H1 (cell line): Measurements from ENCODE around the gene ARSB. TPM values are rescaled to one million over a fixed set of nuclear protein-coding genes. Genes with fewer than 3 reads are reported as not detected.

Experiments
- CTCF ChIA-PET: fragments of 300-600 bp; sonication (Branson Sonifier 250); formaldehyde crosslinking; loops from one replicate; lab custom pipeline; 2021; ENCODE audit not compliant: partially characterized antibody; lab: Charles Lee
- POLR2A ChIA-PET: fragments of 300-600 bp; sonication (Branson Sonifier 250); formaldehyde crosslinking; loops from one replicate; lab custom pipeline; 2021; ENCODE audit warnings: inconsistent platforms; ENCODE audit not compliant: partially characterized antibody; lab: Charles Lee
- DNase-seq, 2 experiments: peaks; one replicate each; pipeline versions ENCODE4 v3.0.0 to v3.0.0-alpha.2; 2010 to 2022; ENCODE audit warnings: low spot score in 2 of 2, low read depth in 1 of 2, mixed read lengths in 1 of 2
- FAIRE-seq: peaks from 2 replicates; lab custom pipeline; 2011; peaks lifted over from hg19 to GRCh38; lab: Jason Lieb, UNC
- H2AFZ ChIP-seq: 2 replicates; pipeline ENCODE4 v1.8.1; 2012; ENCODE audit warnings: low read length, inconsistent platforms
- H2AK5ac ChIP-seq: 2 replicates; pipeline ENCODE4 v1.6.1; 2013; ENCODE audit warnings: low read depth, low read length
- H2BK120ac ChIP-seq: replicated peaks from 2 replicates; pipeline ENCODE3; 2013; ENCODE audit warnings: low read depth, low read length, inconsistent platforms
- H2BK12ac ChIP-seq: 2 replicates; pipeline ENCODE4 v1.6.1; 2013; ENCODE audit warnings: low read depth, low read length
- H2BK15ac ChIP-seq: 2 replicates; pipeline ENCODE4 v1.6.1; 2013; ENCODE audit warnings: low read length
- H2BK20ac ChIP-seq: 2 replicates; pipeline ENCODE4 v1.6.1; 2013; ENCODE audit warnings: low read length
- H2BK5ac ChIP-seq: 2 replicates; pipeline ENCODE4 v1.6.1; 2013; ENCODE audit warnings: low read depth, low read length
- H3K14ac ChIP-seq: 2 replicates; pipeline ENCODE4 v1.6.1; 2013; ENCODE audit warnings: inconsistent platforms; ENCODE audit not compliant: insufficient read length
- H3K18ac ChIP-seq: 2 replicates; pipeline ENCODE4 v1.6.1; 2013; ENCODE audit warnings: low read length; ENCODE audit errors: extremely low read depth
- H3K23ac ChIP-seq: 2 replicates; pipeline ENCODE4 v1.6.1; 2013; ENCODE audit warnings: inconsistent platforms; ENCODE audit not compliant: insufficient read length
- H3K23me2 ChIP-seq: 2 replicates; pipeline ENCODE4 v1.6.1; 2013; ENCODE audit warnings: low read depth, low read length
- H3K27ac ChIP-seq: 2 replicates; pipeline ENCODE4 v1.6.1; 2011; ENCODE audit warnings: low read depth, low read length, inconsistent platforms
- H3K27me3 ChIP-seq, 4 experiments: replicated peaks in 1 of 4; 1 replicate in 1 of 4; 2 replicates in 3 of 4; pipeline versions ENCODE4 v1.6.1 to v1.8.1; 2011 to 2013; ENCODE audit warnings: low read length in 3 of 4, mild to moderate bottlenecking in 3 of 4, inconsistent platforms in 2 of 4, mixed read lengths in 2 of 4, moderate library complexity in 1 of 4; ENCODE audit not compliant: control insufficient read depth in 3 of 4, insufficient read depth in 3 of 4; ENCODE audit errors: extremely low read depth in 1 of 4
- H3K36me3 ChIP-seq, 4 experiments: 2 replicates each; pipeline versions ENCODE4 v1.6.1 to v1.8.1; 2011 to 2013; ENCODE audit warnings: mild to moderate bottlenecking in 4 of 4, low read length in 3 of 4, moderate library complexity in 2 of 4, control low read depth in 1 of 4, inconsistent platforms in 1 of 4; ENCODE audit not compliant: insufficient read depth in 4 of 4, control insufficient read depth in 2 of 4
- H3K4ac ChIP-seq: replicated peaks from 2 replicates; pipeline ENCODE3; 2013; ENCODE audit warnings: low read length, low read depth, mixed read lengths, inconsistent platforms; ENCODE audit not compliant: insufficient read length
- H3K4me1 ChIP-seq, 4 experiments: replicated peaks in 1 of 4; 1 replicate in 1 of 4; 2 replicates in 3 of 4; pipeline versions ENCODE4 v1.6.1 to v1.8.1; 2011 to 2013; ENCODE audit warnings: low read length in 3 of 4, inconsistent platforms in 2 of 4, mixed read lengths in 1 of 4; ENCODE audit not compliant: insufficient read depth in 4 of 4, control insufficient read depth in 3 of 4
- H3K4me2 ChIP-seq, 2 experiments: 2 replicates each; pipeline versions ENCODE4 v1.6.1 to v1.8.1; 2011 to 2013; ENCODE audit warnings: low read depth in 2 of 2, low read length in 2 of 2, control low read depth in 1 of 2, inconsistent platforms in 1 of 2, mild to moderate bottlenecking in 1 of 2; ENCODE audit not compliant: insufficient read depth in 1 of 2
- H3K4me3 ChIP-seq, 4 experiments: fragments of 200-600, 300-600 bp in 1 of 4; sonication (generic), shearing (Covaris generic), sonication (Bioruptor Twin) in 1 of 4; 2 replicates each; pipeline versions ENCODE4 v1.5.1 to v1.8.1; 2011 to 2016; ENCODE audit warnings: low read length in 4 of 4, low read depth in 3 of 4, control low read depth in 2 of 4, inconsistent platforms in 2 of 4, mild to moderate bottlenecking in 2 of 4, mixed read lengths in 1 of 4, moderate library complexity in 1 of 4; ENCODE audit not compliant: insufficient read depth in 2 of 4; ENCODE audit errors: extremely low read depth in 1 of 4
- H3K56ac ChIP-seq: replicated peaks from 2 replicates; pipeline ENCODE3; 2013; ENCODE audit warnings: low read depth, mild to moderate bottlenecking, mixed read lengths, low read length, inconsistent platforms; ENCODE audit not compliant: insufficient read length
- H3K79me1 ChIP-seq: 2 replicates; pipeline ENCODE4 v1.6.1; 2013; ENCODE audit warnings: low read depth, low read length, control low read depth
- H3K79me2 ChIP-seq, 2 experiments: 2 replicates each; pipeline versions ENCODE4 v1.6.1 to v1.8.1; 2012 to 2013; ENCODE audit warnings: low read length in 2 of 2, mild to moderate bottlenecking in 2 of 2, inconsistent platforms in 1 of 2; ENCODE audit not compliant: insufficient read depth in 2 of 2, control insufficient read depth in 1 of 2
- H3K9ac ChIP-seq, 4 experiments: replicated peaks in 1 of 4; 1 replicate in 1 of 4; 2 replicates in 3 of 4; pipeline versions ENCODE4 v1.6.1 to v1.8.1; 2011 to 2013; ENCODE audit warnings: low read depth in 3 of 4, low read length in 3 of 4, control low read depth in 2 of 4, mild to moderate bottlenecking in 2 of 4, moderate library complexity in 2 of 4, inconsistent platforms in 1 of 4; ENCODE audit errors: extremely low read depth in 1 of 4
- H3K9me3 ChIP-seq, 2 experiments: 2 replicates each; pipeline versions ENCODE4 v1.6.1 to v1.8.1; 2012 to 2013; ENCODE audit warnings: mild to moderate bottlenecking in 2 of 2, moderate library complexity in 2 of 2, control low read depth in 1 of 2, inconsistent platforms in 1 of 2, low read depth in 1 of 2, low read length in 1 of 2, mixed read lengths in 1 of 2; ENCODE audit not compliant: insufficient read depth in 2 of 2
- H4K20me1 ChIP-seq, 2 experiments: replicated peaks in 1 of 2; 2 replicates each; pipeline versions ENCODE3 to v1.8.1; 2011 to 2013; ENCODE audit warnings: inconsistent platforms in 2 of 2, low read length in 2 of 2, mild to moderate bottlenecking in 1 of 2; ENCODE audit not compliant: insufficient read depth in 2 of 2, control insufficient read depth in 1 of 2
- H4K5ac ChIP-seq: 2 replicates; pipeline ENCODE4 v1.6.1; 2013; ENCODE audit warnings: low read length, low read depth, mixed read lengths, inconsistent platforms; ENCODE audit not compliant: insufficient read length
- H4K8ac ChIP-seq: 2 replicates; pipeline ENCODE4 v1.8.0; 2013; ENCODE audit warnings: mild to moderate bottlenecking, moderate library complexity, low read length, inconsistent platforms; ENCODE audit not compliant: insufficient read depth; ENCODE audit errors: extremely low read depth
- H4K91ac ChIP-seq: replicated peaks from 2 replicates; pipeline ENCODE3; 2013; ENCODE audit warnings: low read length, mixed read lengths, inconsistent platforms; ENCODE audit not compliant: insufficient read length
- ASH2L ChIP-seq: fragments of 200-600, 300-600 bp; sonication (generic); IDR thresholded peaks from one replicate; pipeline ENCODE4 v1.7.1; 2017; ENCODE audit warnings: low read length
- RXRA ChIP-seq: IDR thresholded peaks from 2 replicates; pipeline ENCODE4 v1.6.1; 2011; ENCODE audit warnings: low read depth, mild to moderate bottlenecking, low read length, moderate library complexity; ENCODE audit not compliant: insufficient read depth
- SP1 ChIP-seq: IDR thresholded peaks from 2 replicates; pipeline ENCODE4 v1.6.1; 2011; ENCODE audit warnings: low read depth, low read length
- TAF1 ChIP-seq: IDR thresholded peaks from 2 replicates; pipeline ENCODE4 v1.6.1; 2011; ENCODE audit warnings: mild to moderate bottlenecking, low read depth, low read length
- WGBS, 2 experiments: shearing (Covaris generic) in 1 of 2; methylation state at CpG; one replicate each; pipeline versions ENCODE4 v1.1.6 to v1.1.7; 2013 to 2015; ENCODE audit warnings: low lambda C conversion rate in 2 of 2, mixed read lengths in 2 of 2, inconsistent platforms in 1 of 2, low coverage in 1 of 2, missing lambda C conversion rate in 1 of 2; ENCODE audit not compliant: insufficient replicate concordance in 2 of 2, insufficient coverage in 1 of 2, insufficient read length in 1 of 2; ENCODE audit errors: extremely low coverage in 1 of 2, missing lambda C conversion rate in 1 of 2; 5-methylcytosine and 5-hydroxymethylcytosine counted together
- polyA plus RNA-seq, 7 experiments: library from polyadenylated mRNA; depleted of rRNA in 3 of 7; stranded (reverse) in 5 of 7; unstranded in 2 of 7; fragments of >200 nt in 5 of 7; fragments of 200-250 nt in 2 of 7; gene quantifications; 1 replicate in 5 of 7; 2 replicates in 1 of 7; 4 replicates in 1 of 7; pipeline versions ENCODE4 v1.2.1 to v1.2.3, GENCODE V29; 2011 to 2013; ENCODE audit warnings: missing spikeins in 2 of 7, mixed read lengths in 2 of 7
- total RNA-seq: library from RNA; stranded (reverse); fragmentation: NEBNext Ultra II Directional; extraction: Animal tissue kit (Norgen Biotek cat#: 25700); gene quantifications from 2 replicates; pipeline ENCODE4 v1.2.1, GENCODE V29; 2021

ARSB gene
- total and polyA plus RNA-seq, 2 of the 8 experiments (the other 6 are each of a cell fraction or from before 2014, with no cell fraction given), result 6.4 to 13.9 TPM

DNA sequence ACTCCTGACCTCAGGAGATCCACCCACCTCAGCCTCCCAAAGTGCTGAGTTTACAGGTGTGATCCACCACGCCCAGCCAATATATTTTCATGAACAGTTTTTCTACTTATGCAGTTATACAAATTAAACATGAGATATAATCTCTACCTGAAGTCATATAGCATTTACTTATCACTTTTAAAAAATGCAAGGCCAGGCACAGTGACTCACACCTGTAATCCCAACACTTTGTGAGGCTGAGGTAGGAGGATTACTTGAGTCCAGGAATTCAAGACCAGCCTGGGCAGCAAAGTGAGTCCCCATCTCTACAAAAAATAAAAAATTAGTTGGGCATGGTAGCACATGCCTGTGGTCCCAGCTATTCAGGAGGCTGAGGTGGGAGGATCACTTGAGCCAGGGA, 171.8 kb downstream of the ARSB start:
- Histone ChIP-seq H2BK120ac (no peak overlapping the region), H2BK12ac (no peak overlapping the region), H3K9ac (no peak overlapping the region), H3K4me1 (peaks cover 0 to 4% (median 0%) of the 10 kb centered on the region in 4 experiments; a peak in 2 of 7 replicates), H2AFZ (no peak overlapping the region), H2BK5ac (no peak overlapping the region), H3K79me2 (no peaks in the 10 kb centered on the region), H3K36me3 (no peaks in the 10 kb centered on the region), H4K5ac (no peak overlapping the region), H3K23me2 (no peaks in the 10 kb centered on the region), H3K27me3 (no peaks in the 10 kb centered on the region), H3K79me1 (no peaks in the 10 kb centered on the region), H3K4ac (no peak overlapping the region), H2BK20ac (no peak overlapping the region), H3K56ac (no peak overlapping the region), H3K4me3 (no peak overlapping the region), H4K91ac (no peak overlapping the region), H3K9me3 (no peaks in the 10 kb centered on the region), H3K23ac (no peak overlapping the region), H4K8ac (no peak overlapping the region)
- CTCF ChIA-PET, result interaction anchor here (0.5 to 1.7 kb wide), 5 partner anchors 13 to 506 kb away, joined by 3 to 6 read pairs (median 3); no protein-coding TSS in a partner anchor
- POLR2A ChIA-PET, result no interaction called here
- no peak for DNase-seq
- TF ChIP-seq ASH2L (no peak), RXRA (no peak), TAF1 (no peak), SP1 (no peak)
- TF ChIP-seq, all 59 proteins: peak for 0
- H4K20me1 ChIP-seq, result no peaks in the 10 kb centered on the region
- no peak for FAIRE-seq
- H3K4me2 ChIP-seq, result no peak overlapping the region
- H2BK15ac ChIP-seq, result no peak overlapping the region
- WGBS, 2 experiments, result 100% methylated on average over 1 of the region's 1 CpG; no CpG with 5 or more reads in 1 of the 2 experiments
- no peak overlapping the region for H3K18ac ChIP-seq
- no peak overlapping the region for H2AK5ac ChIP-seq
- no peak overlapping the region for H3K27ac ChIP-seq
- no peak overlapping the region for H3K14ac ChIP-seq
